CD4-positive, alpha-beta memory T cell (primary cell): ENCODE measurements around the gene SCAF11. TPM values are rescaled to one million over a fixed set of nuclear protein-coding genes. Genes with fewer than 3 reads are reported as not detected.

ENCODE experiments used
- CTCF ChIA-PET: fragments of 350-600 bp; sonication (Branson Sonifier 250); formaldehyde crosslinking; loops from one replicate; lab custom pipeline; 2021; ENCODE audit warnings: inconsistent platforms; ENCODE audit not compliant: partially characterized antibody; lab: Charles Lee
- POLR2A ChIA-PET: fragments of 350-600 bp; sonication (Branson Sonifier 250); formaldehyde crosslinking; loops from one replicate; lab custom pipeline; 2021; ENCODE audit not compliant: partially characterized antibody; lab: Charles Lee
- DNase-seq, 5 donors: peaks; one replicate each; pipeline versions ENCODE4 v3.0.0 to v3.0.0-alpha.2; 2020 to 2022; ENCODE audit warnings: mixed read lengths in 1 of 5
- H3K27ac ChIP-seq: one replicate; pipeline ENCODE4 v1.7.0; 2013; ENCODE audit warnings: low read depth, low read length
- H3K27me3 ChIP-seq: 2 replicates; pipeline ENCODE4 v1.7.0; 2013; ENCODE audit warnings: mild to moderate bottlenecking, low read length, moderate library complexity; ENCODE audit not compliant: insufficient read depth
- H3K36me3 ChIP-seq: 2 replicates; pipeline ENCODE4 v1.7.0; 2013; ENCODE audit warnings: mild to moderate bottlenecking, low read length, moderate library complexity; ENCODE audit not compliant: insufficient read depth
- H3K4me1 ChIP-seq: 2 replicates; pipeline ENCODE4 v1.7.0; 2013; ENCODE audit warnings: mild to moderate bottlenecking, low read length, moderate library complexity; ENCODE audit not compliant: insufficient read depth
- H3K4me3 ChIP-seq, 2 donors: one replicate each; pipeline ENCODE4 v1.7.0; 2013; ENCODE audit warnings: low read length in 2 of 2, mild to moderate bottlenecking in 1 of 2
- H3K9me3 ChIP-seq, 2 donors: one replicate each; pipeline ENCODE4 v1.7.0; 2013; ENCODE audit warnings: low read length in 2 of 2, control low read depth in 1 of 2; ENCODE audit not compliant: control insufficient read depth in 1 of 2
- H3K27ac Mint-ChIP-seq, 7 donors: one replicate each; pipeline ENCODE4 v1.8.0; 2020 to 2021; ENCODE audit warnings: mixed read lengths in 7 of 7, mild to moderate bottlenecking in 6 of 7, inconsistent platforms in 3 of 7, moderate library complexity in 3 of 7
- H3K27me3 Mint-ChIP-seq, 2 donors: one replicate each; pipeline ENCODE4 v1.8.0; 2020 to 2021; ENCODE audit warnings: mixed read lengths in 2 of 2
- H3K36me3 Mint-ChIP-seq, 2 donors: one replicate each; pipeline ENCODE4 v1.8.0; 2020 to 2021; ENCODE audit warnings: mixed read lengths in 2 of 2, inconsistent platforms in 1 of 2, mild to moderate bottlenecking in 1 of 2
- H3K4me1 Mint-ChIP-seq, 4 donors: one replicate each; pipeline ENCODE4 v1.8.0; 2020 to 2021; ENCODE audit warnings: mixed read lengths in 4 of 4, mild to moderate bottlenecking in 1 of 4
- H3K4me3 Mint-ChIP-seq, 8 donors: one replicate each; pipeline ENCODE4 v1.8.0; 2020 to 2021; ENCODE audit warnings: mixed read lengths in 8 of 8, mild to moderate bottlenecking in 7 of 8, moderate library complexity in 6 of 8, inconsistent platforms in 3 of 8
- H3K9me3 Mint-ChIP-seq, 8 donors: one replicate each; pipeline ENCODE4 v1.8.0; 2020 to 2021; ENCODE audit warnings: mixed read lengths in 8 of 8, mild to moderate bottlenecking in 5 of 8, inconsistent platforms in 3 of 8, moderate library complexity in 1 of 8
- intact Hi-C: fragments of 100-400 bp; cut with micrococcal nuclease; formaldehyde crosslinking; loops from one replicate; pipeline ENCODE4 v1.15.1; 2023
- polyA plus RNA-seq, 2 donors: library from polyadenylated mRNA; unstranded; fragments of 300-500 nt; fragmentation: Illumina TruSeq; gene quantifications; one replicate each; pipeline ENCODE4 v1.2.3, GENCODE V29; 2021
- total RNA-seq, 2 experiments: library from RNA; stranded (reverse); gene quantifications; one replicate each; pipeline ENCODE4 v1.2.3, GENCODE V29; 2021

Gene SCAF11
- total and polyA plus RNA-seq, 4 experiments from 2014 or later: 62.4 to 236 (median 169) TPM

DNA sequence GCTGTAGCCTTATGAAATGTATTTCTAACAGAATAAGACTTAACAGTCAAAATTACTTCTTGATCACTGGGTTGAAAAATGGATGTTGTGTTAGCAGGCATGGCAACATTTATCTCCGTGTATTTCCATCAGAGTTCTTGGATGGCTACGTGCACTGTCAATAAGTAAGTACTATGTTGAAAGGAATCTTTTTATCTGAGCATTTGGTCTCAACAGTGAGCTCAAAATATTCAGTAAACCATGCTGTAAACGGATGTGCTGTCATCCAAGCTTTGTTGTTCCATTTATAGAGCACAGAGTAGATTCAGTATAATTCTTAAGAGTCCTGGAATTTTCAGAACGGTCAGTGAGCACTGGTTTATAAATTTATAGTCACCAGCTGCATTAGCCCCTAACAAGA lies 15.5 kb downstream of the SCAF11 start:
- H3K27ac Mint-ChIP-seq: peak overlapping the region in 2 of 7 donors; percentile 19 to 39
- intact Hi-C loops: no loop called here
- H3K9me3 Mint-ChIP-seq: peaks cover 0 to 9% (median 3%) of the 10 kb centered on the region in 8 donors
- ChIA-PET CTCF (no interaction called here), POLR2A (interaction anchor here (0.7 to 1.3 kb wide), 2 partner anchors 11 to 108 kb away, joined by 3 to 4 read pairs; no protein-coding TSS in a partner anchor)
- Histone ChIP-seq H3K36me3 (no peaks in the 10 kb centered on the region), H3K4me3 (no peak overlapping the region), H3K27ac (no peak overlapping the region), H3K27me3 (no peaks in the 10 kb centered on the region), H3K9me3 (no peaks in the 10 kb centered on the region), H3K4me1 (peaks cover 79% of the 10 kb centered on the region)
- peaks cover 72 to 91% (median 84%) of the 10 kb centered on the region in 4 donors for H3K4me1 Mint-ChIP-seq
- peaks cover 48 to 49% of the 10 kb centered on the region in 2 donors for H3K36me3 Mint-ChIP-seq
- no peaks in the 10 kb centered on the region for H3K27me3 Mint-ChIP-seq
- peak overlapping the region in 2 of 8 donors; percentile 27 to 69 for H3K4me3 Mint-ChIP-seq
- DNase-seq: no peak

DNA sequence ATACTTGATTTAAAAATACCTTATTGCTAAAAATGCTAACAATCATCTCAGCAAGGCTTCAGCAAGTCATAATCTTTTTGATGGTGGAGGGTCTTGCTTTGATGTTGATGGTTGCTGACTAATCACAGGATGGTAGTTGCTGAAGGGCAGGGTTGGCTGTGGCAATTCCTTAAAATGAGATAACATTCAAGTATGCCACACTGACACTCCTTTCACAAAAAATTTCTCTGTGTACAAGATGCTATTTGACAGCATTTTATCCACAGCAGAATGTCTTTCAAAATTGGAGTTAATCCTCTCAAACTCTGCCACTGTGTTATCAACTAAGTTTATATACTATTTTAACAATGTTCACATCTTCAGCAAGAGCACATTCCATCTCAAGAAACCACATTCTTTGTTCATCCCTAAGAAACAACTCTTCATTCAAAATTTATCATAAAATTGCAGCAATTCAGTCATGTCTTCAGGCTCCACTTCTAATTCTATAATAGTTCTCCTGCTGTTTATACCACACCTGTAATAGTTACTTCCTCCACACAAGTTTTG lies 16.1 kb downstream of the SCAF11 start:
- Histone ChIP-seq H3K27me3 (no peaks in the 10 kb centered on the region), H3K4me3 (no peak overlapping the region), H3K9me3 (no peaks in the 10 kb centered on the region), H3K4me1 (peaks cover 77% of the 10 kb centered on the region), H3K36me3 (no peaks in the 10 kb centered on the region), H3K27ac (no peak overlapping the region)
- H3K27me3 Mint-ChIP-seq: no peaks in the 10 kb centered on the region
- peaks cover 68 to 90% (median 80%) of the 10 kb centered on the region in 4 donors for H3K4me1 Mint-ChIP-seq
- no peak for DNase-seq
- intact Hi-C loops: no loop called here
- peaks cover 48 to 49% of the 10 kb centered on the region in 2 donors for H3K36me3 Mint-ChIP-seq
- CTCF ChIA-PET: no interaction called here
- peaks cover 0 to 9% (median 3%) of the 10 kb centered on the region in 8 donors for H3K9me3 Mint-ChIP-seq
- peak overlapping the region in 2 of 8 donors; percentile 39 to 69 for H3K4me3 Mint-ChIP-seq
- POLR2A ChIA-PET: interaction anchor here (1.3 kb wide), 1 partner anchor 12 kb away, joined by 4 read pairs; no protein-coding TSS in a partner anchor
- H3K27ac Mint-ChIP-seq: peak overlapping the region in 2 of 7 donors; percentile 19 to 39

DNA sequence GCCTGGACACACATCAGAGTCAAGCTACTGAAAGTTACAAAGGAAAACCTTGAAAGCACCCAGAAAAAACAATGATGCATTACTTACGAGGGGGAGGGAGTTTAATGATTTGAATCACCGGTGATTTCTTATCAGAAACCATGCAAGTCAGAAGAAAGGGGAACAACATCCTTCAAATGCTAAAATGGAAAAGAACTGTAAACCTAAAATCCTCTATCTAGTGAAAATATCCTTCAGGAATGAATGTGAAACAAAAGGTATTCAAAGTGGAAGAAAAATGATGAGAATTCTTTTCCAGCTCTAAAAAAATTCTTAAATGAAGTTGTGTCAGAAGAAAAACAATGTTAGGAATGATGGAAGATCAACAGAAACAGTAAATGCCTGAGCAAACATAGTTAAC lies 16.8 kb downstream of the SCAF11 start:
- Mint-ChIP-seq H3K27ac (peak overlapping the region in 1 of 7 donors; percentile 90), H3K4me1 (peaks cover 63 to 88% (median 77%) of the 10 kb centered on the region in 4 donors), H3K9me3 (peaks cover 0 to 9% (median 3%) of the 10 kb centered on the region in 8 donors), H3K27me3 (no peaks in the 10 kb centered on the region), H3K4me3 (peak overlapping the region in 5 of 8 donors; percentile 21 to 75 (median 41)), H3K36me3 (peaks cover 47 to 49% of the 10 kb centered on the region in 2 donors)
- Histone ChIP-seq H3K4me3 (no peak overlapping the region), H3K27me3 (no peaks in the 10 kb centered on the region), H3K4me1 (peaks cover 71% of the 10 kb centered on the region), H3K36me3 (no peaks in the 10 kb centered on the region), H3K9me3 (no peaks in the 10 kb centered on the region), H3K27ac (no peak overlapping the region)
- intact Hi-C loops: no loop called here
- ChIA-PET POLR2A (no interaction called here), CTCF (no interaction called here)
- DNase-seq: no peak

DNA sequence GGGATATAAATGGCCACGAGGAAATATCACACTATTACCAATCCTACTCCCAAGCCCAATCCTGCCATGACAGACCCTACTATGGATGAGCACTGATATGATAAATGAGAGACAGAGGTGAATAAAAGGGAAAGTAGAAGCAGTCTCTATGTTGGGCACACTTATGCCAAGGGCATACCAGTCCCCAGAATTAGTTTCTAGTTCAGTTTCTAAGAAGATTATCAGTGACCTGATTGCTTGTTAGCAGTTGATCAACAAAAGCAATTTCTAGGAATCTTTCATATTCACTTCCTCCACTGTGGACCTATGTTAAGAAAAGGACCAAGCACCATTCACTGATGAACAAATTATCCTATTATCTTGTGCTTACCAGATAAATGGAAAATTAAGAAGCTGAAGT lies 20.0 kb downstream of the SCAF11 start:
- Histone ChIP-seq H3K9me3 (no peaks in the 10 kb centered on the region), H3K4me1 (peaks cover 66% of the 10 kb centered on the region), H3K27me3 (no peaks in the 10 kb centered on the region), H3K36me3 (no peaks in the 10 kb centered on the region), H3K27ac (no peak overlapping the region), H3K4me3 (no peak overlapping the region)
- POLR2A ChIA-PET: interaction anchor here (1.0 kb wide), 1 partner anchor 13 kb away, joined by 3 read pairs; no protein-coding TSS in a partner anchor
- intact Hi-C loops: no loop called here
- H3K9me3 Mint-ChIP-seq: peaks cover 0 to 9% (median 3%) of the 10 kb centered on the region in 8 donors
- no peak for DNase-seq
- H3K36me3 Mint-ChIP-seq: peaks cover 41% of the 10 kb centered on the region in 2 donors
- peak overlapping the region in 1 of 8 donors; percentile 5 for H3K4me3 Mint-ChIP-seq
- no peaks in the 10 kb centered on the region for H3K27me3 Mint-ChIP-seq
- peaks cover 49 to 83% (median 67%) of the 10 kb centered on the region in 4 donors for H3K4me1 Mint-ChIP-seq
- CTCF ChIA-PET: interaction anchor here (0.8 to 1.6 kb wide), 2 partner anchors 20 to 800 kb away, joined by 3 to 5 read pairs; partner anchors contain the start of gene SCAF11
- peak overlapping the region in 3 of 7 donors; percentile 12 to 67 (median 23) for H3K27ac Mint-ChIP-seq

DNA sequence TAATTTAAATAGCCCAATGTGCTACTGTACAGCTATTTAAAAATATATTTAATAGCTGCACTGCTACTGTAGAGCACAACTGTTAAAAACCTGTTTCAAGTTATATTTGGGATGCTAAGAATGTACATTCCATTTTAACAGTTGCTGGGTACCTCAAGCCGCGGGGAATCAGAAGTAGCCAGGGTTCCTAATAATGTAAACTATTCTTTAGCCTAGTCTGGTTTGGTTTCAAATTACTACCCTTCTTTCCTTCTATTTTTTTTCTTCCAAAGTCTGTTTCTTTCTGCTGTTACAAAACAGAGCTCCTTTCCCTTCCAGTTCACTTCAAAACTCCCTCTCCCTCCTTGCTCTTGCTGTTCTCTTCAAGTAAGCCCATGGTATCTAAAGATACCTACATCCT lies 21.3 kb downstream of the SCAF11 start:
- peak overlapping the region in 2 of 8 donors; percentile 0 to 7 for H3K4me3 Mint-ChIP-seq
- ChIA-PET CTCF (interaction anchor here (0.8 kb wide), 1 partner anchor 429 kb away, joined by 3 read pairs; no protein-coding TSS in a partner anchor), POLR2A (no interaction called here)
- Histone ChIP-seq H3K4me3 (no peak overlapping the region), H3K27me3 (no peaks in the 10 kb centered on the region), H3K36me3 (no peaks in the 10 kb centered on the region), H3K9me3 (no peaks in the 10 kb centered on the region), H3K27ac (no peak overlapping the region), H3K4me1 (peaks cover 64% of the 10 kb centered on the region)
- H3K9me3 Mint-ChIP-seq: peaks cover 0 to 9% (median 3%) of the 10 kb centered on the region in 8 donors
- no peaks in the 10 kb centered on the region for H3K27me3 Mint-ChIP-seq
- intact Hi-C loops: no loop called here
- H3K27ac Mint-ChIP-seq: peak overlapping the region in 3 of 7 donors; percentile 4 to 52 (median 7)
- H3K36me3 Mint-ChIP-seq: peaks cover 35 to 40% of the 10 kb centered on the region in 2 donors
- H3K4me1 Mint-ChIP-seq: peaks cover 49 to 83% (median 67%) of the 10 kb centered on the region in 4 donors
- DNase-seq: no peak

DNA sequence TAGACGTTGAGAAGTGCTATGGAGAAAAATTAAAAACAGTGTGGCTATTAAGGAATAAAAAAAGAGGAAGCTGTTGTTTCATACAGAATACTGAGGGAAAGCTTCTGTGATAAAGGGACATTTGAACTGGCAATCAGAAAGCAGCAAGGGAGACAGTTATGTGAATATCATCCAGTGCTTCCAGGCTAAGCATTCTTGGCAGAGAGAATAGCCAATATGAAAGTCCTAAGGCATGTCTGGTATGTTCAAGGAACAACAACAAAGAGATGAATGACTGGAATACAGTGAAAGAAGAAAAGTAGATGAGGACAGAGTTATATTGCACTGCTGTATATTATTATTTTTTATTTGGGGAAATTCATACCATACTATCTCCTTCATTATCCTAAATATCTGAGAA lies 23.9 kb downstream of the SCAF11 start:
- peaks cover 49% of the 10 kb centered on the region for H3K4me1 ChIP-seq
- no peak overlapping the region for H3K27ac ChIP-seq
- H3K4me3 ChIP-seq: no peak overlapping the region
- CTCF ChIA-PET: no interaction called here
- intact Hi-C loops: no loop called here
- Mint-ChIP-seq H3K4me3 (peak overlapping the region in 1 of 8 donors; percentile 12), H3K4me1 (peaks cover 41 to 73% (median 61%) of the 10 kb centered on the region in 4 donors), H3K9me3 (peaks cover 0 to 6% (median 0%) of the 10 kb centered on the region in 8 donors), H3K36me3 (peaks cover 43 to 47% of the 10 kb centered on the region in 2 donors), H3K27me3 (no peaks in the 10 kb centered on the region), H3K27ac (peak overlapping the region in 3 of 7 donors; percentile 9 to 70 (median 15))
- no peaks in the 10 kb centered on the region for H3K27me3 ChIP-seq
- POLR2A ChIA-PET: interaction anchor here (0.9 to 1.7 kb wide), 2 partner anchors 23 to 24 kb away, joined by 3 to 4 read pairs; no protein-coding TSS in a partner anchor
- DNase-seq: no peak
- no peaks in the 10 kb centered on the region for H3K9me3 ChIP-seq
- H3K36me3 ChIP-seq: peaks cover 14% of the 10 kb centered on the region
